Endodermal cell (in vitro differentiated cells): ENCODE results near the gene FANCE. TPM values are rescaled to one million over a fixed set of nuclear protein-coding genes. Genes with fewer than 3 reads are reported as not detected.
A peak's percentile ranks its signal among the peaks of the same experiment; 100 is the strongest.

Experiments used
- DNase-seq: peaks from one replicate; pipeline ENCODE4 v3.0.0-alpha.2; 2017
- H3K27ac ChIP-seq: 2 replicates; pipeline ENCODE4 v1.5.1; 2013; ENCODE audit warnings: mild to moderate bottlenecking, low read depth, low read length, moderate library complexity
- H3K27me3 ChIP-seq: 2 replicates; pipeline ENCODE4 v1.6.1; 2013; ENCODE audit warnings: mild to moderate bottlenecking, low read length, moderate library complexity; ENCODE audit not compliant: insufficient read depth, control insufficient read depth, poor library complexity, severe bottlenecking
- H3K36me3 ChIP-seq: 2 replicates; pipeline ENCODE4 v1.7.0; 2013; ENCODE audit warnings: mild to moderate bottlenecking, low read length, moderate library complexity; ENCODE audit not compliant: control insufficient read depth, insufficient read depth
- H3K4me1 ChIP-seq: one replicate; pipeline ENCODE4 v1.7.0; 2013; ENCODE audit warnings: low read length; ENCODE audit not compliant: control insufficient read depth, insufficient read depth
- H3K4me3 ChIP-seq: 2 replicates; pipeline ENCODE4 v1.5.1; 2013; ENCODE audit warnings: mild to moderate bottlenecking, low read length, moderate library complexity
- H3K9ac ChIP-seq: 2 replicates; pipeline ENCODE4 v1.6.1; 2013; ENCODE audit warnings: mild to moderate bottlenecking, low read length, moderate library complexity; ENCODE audit not compliant: poor library complexity, severe bottlenecking; ENCODE audit errors: extremely low read depth
- H3K9me3 ChIP-seq: 2 replicates; pipeline ENCODE4 v1.6.1; 2013; ENCODE audit warnings: mild to moderate bottlenecking, low read length, moderate library complexity; ENCODE audit not compliant: control insufficient read depth
- H3K27ac Mint-ChIP-seq: 2 replicates; pipeline ENCODE4 v1.8.0; 2020; ENCODE audit warnings: mixed read lengths
- H3K27me3 Mint-ChIP-seq: 2 replicates; pipeline ENCODE4 v1.8.0; 2021; ENCODE audit warnings: mild to moderate bottlenecking, mixed read lengths; ENCODE audit not compliant: insufficient read depth
- H3K36me3 Mint-ChIP-seq: 2 replicates; pipeline ENCODE4 v1.8.0; 2020; ENCODE audit warnings: low read depth, mixed read lengths
- H3K4me1 Mint-ChIP-seq: 2 replicates; pipeline ENCODE4 v1.8.0; 2020; ENCODE audit warnings: mixed read lengths
- H3K4me3 Mint-ChIP-seq: 2 replicates; pipeline ENCODE4 v1.8.0; 2020; ENCODE audit warnings: mild to moderate bottlenecking, moderate library complexity, mixed read lengths
- H3K9me3 Mint-ChIP-seq: 2 replicates; pipeline ENCODE4 v1.8.0; 2020; ENCODE audit warnings: mild to moderate bottlenecking, mixed read lengths
- WGBS, 2 experiments: methylation state at CpG; one replicate each; pipeline versions ENCODE4 v1.1.5 to v1.1.7; 2013; ENCODE audit warnings: missing lambda C conversion rate in 2 of 2, mixed read lengths in 1 of 2; ENCODE audit not compliant: insufficient coverage in 1 of 2, insufficient read length in 1 of 2; 5-methylcytosine and 5-hydroxymethylcytosine counted together
- total RNA-seq, 2 donors: library from RNA; stranded (reverse); fragmentation: NEBNext Ultra II Directional in 1 of 2; extraction: Animal tissue kit (Norgen Biotek cat#: 25700) in 1 of 2; gene quantifications; 2 replicates in 1 of 2; 3 replicates in 1 of 2; pipeline ENCODE4 v1.2.1, GENCODE V29; 2021
- TF ChIP-seq, protein P1 (sequence below): fragments of 200-600 bp; sonication (generic); conservative IDR thresholded peaks from 2 replicates; pipeline ENCODE4 v1.5.0; 2021; ENCODE audit warnings: antibody characterized with exemption, mild to moderate bottlenecking

Gene FANCE
- total RNA-seq, 2 donors from 2014 or later, result 13.5 to 16.4 TPM

DNA sequence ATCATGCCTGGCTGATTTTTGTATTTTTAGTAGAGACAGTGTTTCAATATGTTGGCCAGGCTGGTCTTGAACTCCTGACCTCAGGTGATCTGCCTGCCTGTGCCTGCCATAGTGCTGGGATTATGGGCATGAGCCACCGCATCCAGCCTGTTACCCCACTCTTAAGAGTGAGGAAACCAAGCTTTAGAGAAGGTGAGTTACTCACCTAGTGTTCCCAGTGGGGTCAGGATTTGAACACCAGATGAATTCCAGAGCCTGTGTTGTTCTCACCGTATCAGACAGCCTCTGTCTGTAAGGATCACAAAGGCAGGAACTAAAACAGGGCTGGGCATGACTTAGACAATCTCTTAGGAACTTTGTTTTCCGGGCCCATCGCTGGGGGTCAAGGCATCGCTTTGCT, 9.4 kb upstream of the FANCE start:
- TF ChIP-seq, protein P1, sequence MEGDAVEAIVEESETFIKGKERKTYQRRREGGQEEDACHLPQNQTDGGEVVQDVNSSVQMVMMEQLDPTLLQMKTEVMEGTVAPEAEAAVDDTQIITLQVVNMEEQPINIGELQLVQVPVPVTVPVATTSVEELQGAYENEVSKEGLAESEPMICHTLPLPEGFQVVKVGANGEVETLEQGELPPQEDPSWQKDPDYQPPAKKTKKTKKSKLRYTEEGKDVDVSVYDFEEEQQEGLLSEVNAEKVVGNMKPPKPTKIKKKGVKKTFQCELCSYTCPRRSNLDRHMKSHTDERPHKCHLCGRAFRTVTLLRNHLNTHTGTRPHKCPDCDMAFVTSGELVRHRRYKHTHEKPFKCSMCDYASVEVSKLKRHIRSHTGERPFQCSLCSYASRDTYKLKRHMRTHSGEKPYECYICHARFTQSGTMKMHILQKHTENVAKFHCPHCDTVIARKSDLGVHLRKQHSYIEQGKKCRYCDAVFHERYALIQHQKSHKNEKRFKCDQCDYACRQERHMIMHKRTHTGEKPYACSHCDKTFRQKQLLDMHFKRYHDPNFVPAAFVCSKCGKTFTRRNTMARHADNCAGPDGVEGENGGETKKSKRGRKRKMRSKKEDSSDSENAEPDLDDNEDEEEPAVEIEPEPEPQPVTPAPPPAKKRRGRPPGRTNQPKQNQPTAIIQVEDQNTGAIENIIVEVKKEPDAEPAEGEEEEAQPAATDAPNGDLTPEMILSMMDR, result no peak
- Histone ChIP-seq H3K27ac (no peak overlapping the region), H3K4me3 (no peak overlapping the region), H3K9me3 (no peaks in the 10 kb centered on the region), H3K36me3 (no peaks in the 10 kb centered on the region), H3K4me1 (no peaks in the 10 kb centered on the region), H3K27me3 (no peaks in the 10 kb centered on the region), H3K9ac (no peak overlapping the region)
- DNase-seq, result no peak
- no peak overlapping the region for H3K4me3 Mint-ChIP-seq
- H3K27me3 Mint-ChIP-seq, result no peaks in the 10 kb centered on the region
- peak overlapping the region; percentile 39 for H3K27ac Mint-ChIP-seq
- no peaks in the 10 kb centered on the region for H3K4me1 Mint-ChIP-seq
- H3K9me3 Mint-ChIP-seq, result no peaks in the 10 kb centered on the region
- no peaks in the 10 kb centered on the region for H3K36me3 Mint-ChIP-seq
- 91 to 100% methylated on average over 4 to 5 of the region's 5 CpGs for WGBS, 2 experiments

DNA sequence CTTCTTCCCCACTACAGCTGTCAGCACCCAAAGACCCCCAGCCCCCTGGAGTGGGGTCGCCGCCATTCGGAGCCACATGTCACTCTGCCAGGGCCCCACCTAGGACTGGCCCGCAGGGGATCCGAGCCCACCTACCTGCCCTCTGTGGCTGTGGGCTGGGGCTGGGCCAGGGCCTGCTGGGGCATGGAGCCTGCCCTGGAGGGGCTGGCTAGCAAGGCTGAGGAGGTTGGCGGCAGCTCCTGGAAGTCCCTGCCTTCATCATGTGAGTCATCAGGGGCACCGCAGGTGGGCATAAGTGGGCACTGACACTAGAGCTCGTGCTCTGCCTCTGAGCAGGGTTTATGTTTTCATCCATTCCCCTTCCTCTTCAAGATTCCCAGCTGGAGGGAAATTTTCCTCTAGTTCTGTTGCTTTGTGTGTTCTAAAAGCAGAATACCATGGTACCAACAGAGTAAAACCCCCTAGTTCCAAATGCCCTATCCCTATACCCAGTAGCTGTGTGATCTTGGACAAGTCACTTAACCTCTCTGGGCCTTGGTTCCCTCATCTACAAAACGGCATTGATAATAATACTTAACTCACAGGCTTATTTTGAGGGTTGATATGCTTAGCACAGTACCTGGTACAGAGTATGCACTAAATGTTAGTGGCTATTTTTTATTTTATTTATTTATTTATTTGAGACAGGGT, 8.7 kb upstream of the FANCE start:
- Histone ChIP-seq H3K27ac (no peak overlapping the region), H3K27me3 (no peaks in the 10 kb centered on the region), H3K36me3 (no peaks in the 10 kb centered on the region), H3K4me1 (no peaks in the 10 kb centered on the region), H3K4me3 (no peak overlapping the region), H3K9me3 (no peaks in the 10 kb centered on the region), H3K9ac (no peak overlapping the region)
- Mint-ChIP-seq H3K9me3 (no peaks in the 10 kb centered on the region), H3K27me3 (no peaks in the 10 kb centered on the region), H3K4me3 (no peak overlapping the region), H3K4me1 (no peaks in the 10 kb centered on the region), H3K36me3 (no peaks in the 10 kb centered on the region), H3K27ac (peak overlapping the region; percentile 39)
- TF ChIP-seq, protein P1, result no peak
- no peak for DNase-seq
- 88 to 90% methylated on average over 5 to 9 of the region's 9 CpGs for WGBS, 2 experiments

DNA sequence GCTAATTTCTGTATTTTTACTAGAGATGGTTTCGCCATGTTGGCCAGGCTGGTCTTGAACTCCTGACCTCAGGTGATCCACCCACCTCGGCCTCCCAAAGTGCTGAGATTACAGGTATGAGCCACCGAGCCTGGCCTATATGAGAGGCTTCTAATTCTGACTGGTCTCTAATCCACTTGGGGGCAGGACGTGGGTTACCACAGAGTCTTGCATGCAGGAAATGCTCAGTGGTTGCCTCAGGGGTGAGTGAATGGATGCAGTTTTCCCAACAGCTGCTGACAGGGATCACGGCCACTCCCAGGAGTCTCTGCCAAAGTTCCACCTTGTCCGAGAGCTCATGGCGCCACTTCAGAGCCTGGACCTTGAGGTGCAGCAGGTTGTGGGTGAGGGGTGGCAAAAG, 6.4 kb upstream of the FANCE start:
- TF ChIP-seq, protein P1, result no peak
- H3K27ac ChIP-seq, result no peak overlapping the region
- H3K4me3 ChIP-seq, result no peak overlapping the region
- Mint-ChIP-seq H3K4me3 (no peak overlapping the region), H3K9me3 (no peaks in the 10 kb centered on the region), H3K36me3 (no peaks in the 10 kb centered on the region), H3K27ac (no peak overlapping the region), H3K27me3 (peaks cover 8% of the 10 kb centered on the region), H3K4me1 (peaks cover under 1% of the 10 kb centered on the region)
- WGBS, 2 experiments, result 92 to 96% methylated on average over 6 to 7 of the region's 7 CpGs
- DNase-seq, result no peak
- no peak overlapping the region for H3K9ac ChIP-seq
- H3K4me1 ChIP-seq, result no peaks in the 10 kb centered on the region
- no peaks in the 10 kb centered on the region for H3K36me3 ChIP-seq
- H3K9me3 ChIP-seq, result no peaks in the 10 kb centered on the region
- no peaks in the 10 kb centered on the region for H3K27me3 ChIP-seq
